Loucy (cell line): ENCODE data around the gene KLF6.

Experiments used
- EZH2phosphoT487 ChIP-seq: fragments of 200-600 bp; IDR thresholded peaks from 2 replicates; pipeline ENCODE4 v1.6.1; 2018; ENCODE audit warnings: antibody characterized with exemption, mild to moderate bottlenecking, moderate library complexity, borderline replicate concordance
- TF ChIP-seq, protein P1 (sequence below): fragments of 200-600 bp; sonication (generic); conservative IDR thresholded peaks from 2 replicates; pipeline ENCODE4 v1.5.1; 2014; ENCODE audit warnings: mild to moderate bottlenecking, antibody characterized with exemption, low read length

DNA sequence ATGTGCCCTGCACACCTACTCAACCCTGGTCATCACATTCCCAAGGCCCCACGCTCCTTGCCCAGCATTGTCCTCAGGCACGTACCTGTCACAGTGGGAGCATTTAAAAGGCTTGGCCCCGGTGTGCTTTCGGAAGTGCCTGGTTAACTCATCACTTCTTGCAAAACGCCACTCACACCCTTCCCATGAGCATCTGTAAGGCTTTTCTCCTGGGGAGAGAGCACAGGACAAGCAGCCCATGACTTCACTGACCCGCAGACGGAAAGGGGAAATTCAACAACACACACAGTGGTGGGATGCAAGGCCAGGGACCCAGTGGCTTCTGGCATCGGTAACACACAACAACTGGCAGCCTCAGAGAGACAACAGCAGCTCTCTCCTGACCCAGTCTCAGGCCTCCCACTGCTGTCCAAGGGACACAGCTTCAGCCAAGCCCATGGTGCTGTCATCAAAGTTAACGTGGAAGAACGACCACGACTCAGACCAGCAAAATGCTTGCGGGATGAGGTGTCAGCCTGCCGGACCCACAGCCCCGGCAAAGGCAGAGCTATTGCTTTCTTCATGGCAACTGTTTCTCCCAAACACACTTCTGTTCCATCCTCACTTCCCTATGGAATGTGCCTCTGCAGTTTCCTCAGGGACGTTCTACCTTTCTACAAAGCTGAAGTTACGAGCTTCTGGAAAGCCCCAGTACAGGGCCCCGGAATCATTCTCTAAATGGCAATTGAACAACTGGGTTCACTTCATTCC, 4.8 kb downstream of the KLF6 start:
- no peak for TF ChIP-seq EZH2phosphoT487
- TF ChIP-seq, protein P1, sequence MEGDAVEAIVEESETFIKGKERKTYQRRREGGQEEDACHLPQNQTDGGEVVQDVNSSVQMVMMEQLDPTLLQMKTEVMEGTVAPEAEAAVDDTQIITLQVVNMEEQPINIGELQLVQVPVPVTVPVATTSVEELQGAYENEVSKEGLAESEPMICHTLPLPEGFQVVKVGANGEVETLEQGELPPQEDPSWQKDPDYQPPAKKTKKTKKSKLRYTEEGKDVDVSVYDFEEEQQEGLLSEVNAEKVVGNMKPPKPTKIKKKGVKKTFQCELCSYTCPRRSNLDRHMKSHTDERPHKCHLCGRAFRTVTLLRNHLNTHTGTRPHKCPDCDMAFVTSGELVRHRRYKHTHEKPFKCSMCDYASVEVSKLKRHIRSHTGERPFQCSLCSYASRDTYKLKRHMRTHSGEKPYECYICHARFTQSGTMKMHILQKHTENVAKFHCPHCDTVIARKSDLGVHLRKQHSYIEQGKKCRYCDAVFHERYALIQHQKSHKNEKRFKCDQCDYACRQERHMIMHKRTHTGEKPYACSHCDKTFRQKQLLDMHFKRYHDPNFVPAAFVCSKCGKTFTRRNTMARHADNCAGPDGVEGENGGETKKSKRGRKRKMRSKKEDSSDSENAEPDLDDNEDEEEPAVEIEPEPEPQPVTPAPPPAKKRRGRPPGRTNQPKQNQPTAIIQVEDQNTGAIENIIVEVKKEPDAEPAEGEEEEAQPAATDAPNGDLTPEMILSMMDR: no peak
